AG09309 (cell line): ENCODE measurements around the gene RPL9.

Experiments
- DNase-seq: peaks from one replicate; pipeline ENCODE4 v3.0.0-alpha.2; 2010; ENCODE audit warnings: low read depth
- H3K4me3 ChIP-seq: 2 replicates; pipeline ENCODE4 v1.5.1; 2011; ENCODE audit warnings: mild to moderate bottlenecking, low read depth, low read length, moderate library complexity; ENCODE audit not compliant: control insufficient read depth
- CTCF ChIP-seq: IDR thresholded peaks from 2 replicates; pipeline ENCODE4 v1.5.1; 2011; ENCODE audit warnings: mild to moderate bottlenecking, low read depth, low read length, inconsistent platforms; ENCODE audit not compliant: insufficient read depth, control insufficient read depth; ENCODE audit errors: missing control alignments

The RPL9 gene

GRCh38 chr4:39442998-39443397 is 15.7 kb downstream of the RPL9 start:
- no peak overlapping the region for H3K4me3 ChIP-seq
- DNase-seq, result no peak
- no peak for TF ChIP-seq CTCF

- DNase-seq, result no peak
- no peak for TF ChIP-seq CTCF
- H3K4me3 ChIP-seq, result no peak overlapping the region
Measured at GRCh38 chr4:39441593-39441992, 17.1 kb downstream of the RPL9 start.

- DNase-seq, result no peak
- TF ChIP-seq CTCF, result peak; percentile 10
- H3K4me3 ChIP-seq, result no peak overlapping the region
Measured at GRCh38 chr4:39435659-39436563, 22.8 kb downstream of the RPL9 start.

GRCh38 chr4:39433878-39434492 is 24.7 kb downstream of the RPL9 start:
- H3K4me3 ChIP-seq, result no peak overlapping the region
- no peak for DNase-seq
- no peak for TF ChIP-seq CTCF

GRCh38 chr4:39429476-39430334 is 29.0 kb downstream of the RPL9 start:
- DNase-seq, result no peak
- no peak for TF ChIP-seq CTCF
- no peak overlapping the region for H3K4me3 ChIP-seq

GRCh38 chr4:39427520-39428114 is 31.1 kb downstream of the RPL9 start:
- DNase-seq, result no peak
- no peak overlapping the region for H3K4me3 ChIP-seq
- TF ChIP-seq CTCF, result no peak
